Measurements from ENCODE around the gene HEXA.

GRCh38 chr15:72340366-72340765, 35.4 kb downstream of the HEXA start:
- TF ChIP-seq, protein P1, sequence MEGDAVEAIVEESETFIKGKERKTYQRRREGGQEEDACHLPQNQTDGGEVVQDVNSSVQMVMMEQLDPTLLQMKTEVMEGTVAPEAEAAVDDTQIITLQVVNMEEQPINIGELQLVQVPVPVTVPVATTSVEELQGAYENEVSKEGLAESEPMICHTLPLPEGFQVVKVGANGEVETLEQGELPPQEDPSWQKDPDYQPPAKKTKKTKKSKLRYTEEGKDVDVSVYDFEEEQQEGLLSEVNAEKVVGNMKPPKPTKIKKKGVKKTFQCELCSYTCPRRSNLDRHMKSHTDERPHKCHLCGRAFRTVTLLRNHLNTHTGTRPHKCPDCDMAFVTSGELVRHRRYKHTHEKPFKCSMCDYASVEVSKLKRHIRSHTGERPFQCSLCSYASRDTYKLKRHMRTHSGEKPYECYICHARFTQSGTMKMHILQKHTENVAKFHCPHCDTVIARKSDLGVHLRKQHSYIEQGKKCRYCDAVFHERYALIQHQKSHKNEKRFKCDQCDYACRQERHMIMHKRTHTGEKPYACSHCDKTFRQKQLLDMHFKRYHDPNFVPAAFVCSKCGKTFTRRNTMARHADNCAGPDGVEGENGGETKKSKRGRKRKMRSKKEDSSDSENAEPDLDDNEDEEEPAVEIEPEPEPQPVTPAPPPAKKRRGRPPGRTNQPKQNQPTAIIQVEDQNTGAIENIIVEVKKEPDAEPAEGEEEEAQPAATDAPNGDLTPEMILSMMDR (conservative IDR thresholded peaks at IDR 0.05 in 1 of 2, IDR thresholded peaks at IDR 0.05 in 1 of 2; ENCODE audit: low read depth in 1 of 2, low read length in 2 of 2), result no peak
- no peak for TF ChIP-seq EZH2 (IDR thresholded peaks at IDR 0.05; ENCODE audit: low read length, missing control alignments)
